PFSK-1 (cell line): Measurements from ENCODE around the gene MRPL28.

Source experiments
- FOXP2 ChIP-seq: optimal IDR thresholded peaks from 2 replicates; pipeline ENCODE3; 2011; ENCODE audit warnings: borderline replicate concordance, control low read depth, inconsistent platforms; ENCODE audit not compliant: insufficient read depth; ENCODE audit errors: extremely low read length, extremely low read depth
- POLR2AphosphoS5 ChIP-seq: IDR thresholded peaks from 2 replicates; pipeline ENCODE4 v1.6.1; 2012; ENCODE audit warnings: low read depth, mild to moderate bottlenecking, control low read depth, low read length, moderate library complexity
- SIN3A ChIP-seq: IDR thresholded peaks from 2 replicates; pipeline ENCODE4 v1.6.1; 2012; ENCODE audit warnings: mild to moderate bottlenecking, low read length, moderate library complexity, borderline replicate concordance; ENCODE audit not compliant: insufficient read depth
- TAF1 ChIP-seq: IDR thresholded peaks from 2 replicates; pipeline ENCODE4 v1.6.1; 2012; ENCODE audit warnings: low read length, control low read depth, borderline replicate concordance; ENCODE audit not compliant: insufficient read depth
- TF ChIP-seq, protein P1 (sequence below), 2 experiments: IDR thresholded peaks; 2 replicates each; pipeline versions ENCODE4 v1.6.1 to v1.8.0; 2011 to 2012; ENCODE audit warnings: low read depth in 2 of 2, low read length in 2 of 2, control low read depth in 1 of 2, inconsistent platforms in 1 of 2, mild to moderate bottlenecking in 1 of 2, moderate library complexity in 1 of 2; ENCODE audit not compliant: insufficient read depth in 1 of 2

MRPL28 gene

GRCh38 chr16:322476-323143 lies 47.7 kb downstream of the MRPL28 start:
- TF ChIP-seq SIN3A (no peak), FOXP2 (no peak), TAF1 (no peak), POLR2AphosphoS5 (no peak)
- TF ChIP-seq, protein P1, sequence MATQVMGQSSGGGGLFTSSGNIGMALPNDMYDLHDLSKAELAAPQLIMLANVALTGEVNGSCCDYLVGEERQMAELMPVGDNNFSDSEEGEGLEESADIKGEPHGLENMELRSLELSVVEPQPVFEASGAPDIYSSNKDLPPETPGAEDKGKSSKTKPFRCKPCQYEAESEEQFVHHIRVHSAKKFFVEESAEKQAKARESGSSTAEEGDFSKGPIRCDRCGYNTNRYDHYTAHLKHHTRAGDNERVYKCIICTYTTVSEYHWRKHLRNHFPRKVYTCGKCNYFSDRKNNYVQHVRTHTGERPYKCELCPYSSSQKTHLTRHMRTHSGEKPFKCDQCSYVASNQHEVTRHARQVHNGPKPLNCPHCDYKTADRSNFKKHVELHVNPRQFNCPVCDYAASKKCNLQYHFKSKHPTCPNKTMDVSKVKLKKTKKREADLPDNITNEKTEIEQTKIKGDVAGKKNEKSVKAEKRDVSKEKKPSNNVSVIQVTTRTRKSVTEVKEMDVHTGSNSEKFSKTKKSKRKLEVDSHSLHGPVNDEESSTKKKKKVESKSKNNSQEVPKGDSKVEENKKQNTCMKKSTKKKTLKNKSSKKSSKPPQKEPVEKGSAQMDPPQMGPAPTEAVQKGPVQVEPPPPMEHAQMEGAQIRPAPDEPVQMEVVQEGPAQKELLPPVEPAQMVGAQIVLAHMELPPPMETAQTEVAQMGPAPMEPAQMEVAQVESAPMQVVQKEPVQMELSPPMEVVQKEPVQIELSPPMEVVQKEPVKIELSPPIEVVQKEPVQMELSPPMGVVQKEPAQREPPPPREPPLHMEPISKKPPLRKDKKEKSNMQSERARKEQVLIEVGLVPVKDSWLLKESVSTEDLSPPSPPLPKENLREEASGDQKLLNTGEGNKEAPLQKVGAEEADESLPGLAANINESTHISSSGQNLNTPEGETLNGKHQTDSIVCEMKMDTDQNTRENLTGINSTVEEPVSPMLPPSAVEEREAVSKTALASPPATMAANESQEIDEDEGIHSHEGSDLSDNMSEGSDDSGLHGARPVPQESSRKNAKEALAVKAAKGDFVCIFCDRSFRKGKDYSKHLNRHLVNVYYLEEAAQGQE (IDR thresholded peaks at IDR 0.05; ENCODE audit: insufficient read depth in 1 of 2, low read depth in 2 of 2, low read length in 2 of 2): no peak

DNA sequence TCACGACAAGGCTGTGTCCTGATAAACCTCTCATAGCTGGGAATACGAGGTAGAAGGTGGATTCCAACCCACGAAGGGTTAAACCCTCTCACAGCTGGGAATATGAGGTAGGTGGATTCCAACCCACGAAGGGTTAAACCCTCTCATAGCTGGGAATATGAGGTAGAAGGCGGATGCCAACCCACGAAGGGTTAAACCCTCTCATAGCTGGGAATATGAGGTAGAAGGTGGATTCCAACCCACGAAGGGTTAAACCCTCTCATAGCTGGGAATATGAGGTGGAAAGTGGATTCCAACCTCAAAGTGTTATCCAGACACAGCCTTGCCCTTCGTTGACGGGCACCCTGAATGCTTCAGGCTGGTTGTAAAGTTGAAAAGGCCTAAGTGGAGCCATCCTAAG lies 48.8 kb downstream of the MRPL28 start:
- TF ChIP-seq, protein P1 (IDR thresholded peaks at IDR 0.05; ENCODE audit: insufficient read depth in 1 of 2, low read depth in 2 of 2, low read length in 2 of 2): no peak
- TF ChIP-seq TAF1 (no peak), SIN3A (no peak), FOXP2 (no peak), POLR2AphosphoS5 (no peak)

- TF ChIP-seq POLR2AphosphoS5: no peak
- TF ChIP-seq, protein P1 (IDR thresholded peaks at IDR 0.05; ENCODE audit: insufficient read depth in 1 of 2, low read depth in 2 of 2, low read length in 2 of 2): no peak
- TF ChIP-seq SIN3A: no peak
- no peak for TF ChIP-seq TAF1
Measured at GRCh38 chr16:320206-320605, 50.1 kb downstream of the MRPL28 start.

DNA sequence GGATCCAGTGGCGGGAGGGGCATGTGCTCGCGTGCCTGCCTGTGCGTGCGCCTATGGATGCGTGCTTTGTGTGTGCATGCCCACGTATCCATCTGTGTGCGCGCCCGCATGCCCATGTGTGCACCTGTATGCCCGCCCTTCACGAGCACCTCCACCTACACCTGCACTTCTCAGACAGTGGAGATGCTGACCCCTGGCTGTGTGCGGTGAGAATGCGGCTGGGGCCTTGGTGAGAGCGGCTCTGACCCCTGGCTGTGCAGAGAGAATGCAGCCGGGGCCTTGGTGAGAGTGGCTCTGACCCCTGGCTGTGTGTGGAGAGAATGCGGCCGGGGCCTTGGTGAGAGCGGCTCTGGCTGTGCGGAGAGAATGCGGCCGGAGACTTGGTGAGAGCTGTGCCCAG lies 51.7 kb downstream of the MRPL28 start:
- TF ChIP-seq SIN3A (no peak), POLR2AphosphoS5 (no peak), FOXP2 (no peak), TAF1 (no peak)
- TF ChIP-seq, protein P1 (IDR thresholded peaks at IDR 0.05; ENCODE audit: insufficient read depth in 1 of 2, low read depth in 2 of 2, low read length in 2 of 2): no peak

DNA sequence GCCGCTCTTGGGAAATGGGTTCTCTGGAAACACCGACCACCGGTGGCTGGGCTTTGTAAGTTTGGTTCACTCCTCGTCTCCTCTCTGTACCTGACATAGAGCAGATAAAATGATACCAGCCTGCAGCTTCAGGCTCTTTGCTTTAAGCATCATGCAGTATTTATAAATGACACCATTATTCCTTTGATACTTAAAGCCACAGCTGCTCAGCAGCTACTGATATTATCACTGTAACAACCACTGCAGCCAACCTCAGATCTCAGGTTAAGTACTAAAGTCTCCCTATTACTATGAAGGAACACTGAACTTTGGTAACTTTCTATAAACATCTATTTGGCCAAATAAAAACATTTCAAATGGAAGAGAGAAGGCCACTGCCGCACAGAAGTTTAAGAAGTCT lies 52.8 kb downstream of the MRPL28 start:
- TF ChIP-seq, protein P1 (IDR thresholded peaks at IDR 0.05; ENCODE audit: insufficient read depth in 1 of 2, low read depth in 2 of 2, low read length in 2 of 2): no peak
- TF ChIP-seq TAF1: no peak
- TF ChIP-seq FOXP2: no peak
- TF ChIP-seq SIN3A: no peak
- TF ChIP-seq POLR2AphosphoS5: no peak
